HG03565 (cell line): ENCODE measurements around the gene AK1.

Experiments used
- ATAC-seq: cut with Tn5 transposase; IDR thresholded peaks from one replicate; pipeline ENCODE4 v1.9.1; 2021; ENCODE audit warnings: mild to moderate bottlenecking, moderate library complexity; ENCODE audit not compliant: unreplicated experiment

AK1 gene

DNA sequence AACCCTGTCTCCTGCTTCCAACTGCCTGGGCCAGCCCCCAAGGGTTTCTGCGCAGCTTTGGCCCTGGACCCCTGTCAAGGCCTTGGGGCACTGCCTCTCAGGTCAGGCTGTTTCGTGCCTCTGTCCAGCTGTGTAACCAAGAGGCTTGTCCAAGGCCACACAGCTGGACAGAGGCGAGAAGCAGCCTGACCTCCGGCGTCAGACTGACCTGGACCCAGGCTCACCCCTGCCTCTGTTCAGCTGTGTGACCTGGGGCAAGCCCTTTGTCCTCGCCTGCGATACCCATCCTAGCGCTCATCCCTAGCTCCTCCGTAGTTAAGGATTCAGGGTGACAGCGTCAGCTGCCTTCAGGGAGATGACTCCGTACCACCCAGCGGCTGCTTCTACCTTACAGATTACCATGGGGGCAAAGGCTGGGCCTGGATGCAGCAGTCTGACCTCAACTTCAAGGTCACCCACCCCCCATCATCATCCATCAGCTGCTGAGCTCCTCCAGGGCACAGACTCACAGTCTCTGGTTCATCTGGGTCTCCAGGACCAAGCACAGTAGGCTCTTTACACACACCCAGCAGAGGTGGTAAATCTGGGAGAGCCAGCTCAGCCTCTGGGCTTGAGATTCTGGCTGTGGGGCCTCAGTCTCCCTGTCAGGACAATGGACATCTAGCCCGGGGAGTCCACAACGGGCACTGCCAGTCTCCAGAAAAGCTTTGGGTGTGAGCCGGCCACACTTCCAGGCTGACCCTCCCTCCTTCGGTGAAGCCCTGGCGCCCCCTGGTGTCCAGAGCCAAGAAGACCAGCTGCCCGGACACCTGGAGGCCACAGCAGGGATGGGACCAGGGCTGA, 7.9 kb downstream of the AK1 start:
- ATAC-seq = no peak

DNA sequence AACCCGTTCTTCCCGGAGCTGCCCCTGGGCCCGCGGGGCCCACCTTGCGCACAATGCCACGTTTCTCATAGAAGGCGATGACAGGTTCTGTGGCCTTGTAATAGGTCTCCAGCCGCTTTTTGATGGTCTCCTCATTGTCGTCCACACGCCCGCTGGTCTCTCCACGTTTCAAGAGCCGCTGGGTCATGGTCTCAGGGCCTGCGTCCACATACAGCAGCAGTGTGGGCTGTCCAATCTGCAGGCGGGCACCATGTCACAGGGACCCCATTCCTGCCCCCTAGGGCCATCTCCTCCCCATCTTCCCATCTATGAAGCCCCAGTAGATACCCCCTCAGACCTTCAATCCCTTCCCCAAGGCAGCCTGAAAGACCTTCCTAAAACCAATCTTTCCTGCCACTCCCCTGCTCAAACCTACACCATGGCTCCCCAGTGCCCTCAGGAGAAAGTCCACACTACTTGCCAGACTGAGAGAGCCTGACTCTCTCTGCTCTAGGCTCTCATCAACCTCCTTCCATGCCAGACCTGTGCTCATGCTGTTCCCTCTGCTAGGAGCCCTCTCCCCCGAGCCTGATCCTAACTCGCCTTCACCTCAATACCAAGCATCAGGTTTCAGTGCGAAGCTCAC, 9.1 kb downstream of the AK1 start:
- ATAC-seq = no peak

- ATAC-seq = no peak
These were observed 9.9 kb downstream of the AK1 start for GRCh38 chr9:127867356-127868277.

DNA sequence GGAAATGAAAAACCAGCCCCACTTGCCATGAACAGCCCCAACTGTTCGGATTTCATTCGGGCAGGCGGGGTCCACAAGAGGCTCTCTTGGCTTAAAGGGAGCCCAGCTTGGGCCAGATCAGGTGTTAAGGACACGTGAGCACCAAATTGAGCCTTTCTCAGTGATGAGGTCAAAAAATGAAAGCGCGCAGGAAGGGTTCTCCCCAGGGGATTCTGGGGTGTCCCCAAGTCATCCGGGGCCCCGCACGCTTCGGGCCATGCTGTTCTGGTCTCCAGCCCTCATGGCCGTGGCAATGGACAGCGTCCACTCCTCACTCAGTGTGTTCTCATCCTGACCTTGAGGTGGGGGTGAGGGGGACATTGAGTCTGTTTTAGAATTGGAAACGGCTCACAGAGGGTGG, 10.9 kb downstream of the AK1 start:
- ATAC-seq = no peak

DNA sequence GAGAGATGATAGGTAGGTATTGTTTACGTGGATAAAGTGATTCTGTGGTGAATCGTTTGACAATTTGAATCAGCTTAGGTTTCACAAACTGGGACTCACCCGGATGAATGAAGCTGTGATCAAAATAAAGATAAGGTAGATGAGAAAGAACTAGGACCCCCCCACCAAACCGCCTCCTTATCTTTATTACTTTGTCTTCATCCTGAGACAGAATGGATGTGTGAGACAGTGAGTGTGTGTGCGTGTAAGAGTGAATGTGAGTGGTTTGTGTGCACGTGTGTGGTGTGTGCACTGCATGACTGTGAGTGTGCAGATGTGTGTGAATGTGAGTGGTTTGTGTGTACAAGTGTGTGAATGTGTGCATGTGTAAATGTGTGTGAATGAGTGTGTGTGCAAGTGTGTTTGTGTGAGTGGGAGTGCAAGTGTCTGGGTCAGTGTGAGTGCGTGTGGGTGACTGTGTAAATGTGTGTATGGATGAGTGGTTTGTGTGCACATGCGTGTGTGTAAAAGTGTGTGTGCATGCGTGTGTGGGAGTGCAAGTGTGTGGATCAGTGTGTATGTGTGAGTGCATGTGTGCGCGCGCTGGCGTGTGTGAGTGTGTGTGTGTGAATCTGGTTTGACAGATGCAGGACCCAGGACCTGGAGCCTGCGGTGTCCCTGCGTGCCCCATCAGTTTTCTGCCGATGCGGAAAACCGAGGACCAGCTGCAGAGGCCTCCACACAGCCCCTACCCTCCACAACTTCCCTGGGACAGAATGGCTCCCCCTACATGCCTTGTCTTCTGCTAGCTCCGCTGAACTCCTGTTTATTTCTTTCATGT, 11.6 kb downstream of the AK1 start:
- ATAC-seq = no peak

GRCh38 chr9:127863191-127863621, 14.3 kb downstream of the AK1 start:
- ATAC-seq = no peak

DNA sequence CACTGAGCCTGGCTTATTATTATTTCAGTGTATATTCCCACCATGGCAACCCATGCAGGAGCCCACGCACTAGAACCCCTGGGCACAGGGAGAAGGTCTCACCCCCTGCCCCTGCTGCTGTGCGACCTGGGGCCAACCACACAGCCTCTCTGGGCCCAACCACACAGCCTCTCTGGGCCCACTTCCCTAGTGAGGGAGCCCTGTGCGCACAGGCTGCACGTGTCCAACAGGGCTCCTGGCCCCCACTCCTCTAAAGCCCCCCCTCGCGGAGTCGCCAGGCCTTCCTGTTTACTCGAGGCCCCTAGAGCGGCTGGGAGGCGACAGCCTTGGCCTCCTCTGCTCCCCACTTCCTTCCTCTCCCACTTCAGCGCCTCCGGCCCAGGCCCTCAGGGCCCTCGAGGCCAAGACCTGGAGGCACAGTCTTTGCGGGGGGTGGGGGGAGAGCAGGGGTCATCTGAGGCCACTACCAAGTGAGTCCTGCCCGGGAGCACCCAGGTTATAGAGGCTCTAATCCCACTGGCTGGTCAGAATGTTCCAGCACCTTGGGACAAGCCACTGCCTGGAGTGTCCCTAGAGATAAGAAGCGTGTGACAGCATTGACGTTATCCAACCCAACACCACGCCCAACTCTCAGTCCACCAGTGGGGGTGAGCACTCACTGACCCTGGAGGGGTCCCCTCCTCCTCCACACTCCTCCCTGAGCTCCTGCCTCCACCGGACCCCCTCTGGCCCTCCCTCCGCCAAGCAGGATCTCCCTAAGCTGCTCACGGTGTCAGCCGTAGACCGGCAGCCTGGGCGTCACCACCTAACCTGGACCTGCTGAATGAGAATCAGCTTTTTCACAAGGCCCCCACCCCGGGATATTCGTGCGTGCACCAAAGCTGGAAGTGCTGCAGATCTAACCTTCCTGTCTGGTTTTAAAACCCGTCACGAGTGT, 15.1 kb downstream of the AK1 start:
- ATAC-seq = no peak

- ATAC-seq = no peak
These were observed 16.7 kb downstream of the AK1 start for GRCh38 chr9:127860779-127861178.

DNA sequence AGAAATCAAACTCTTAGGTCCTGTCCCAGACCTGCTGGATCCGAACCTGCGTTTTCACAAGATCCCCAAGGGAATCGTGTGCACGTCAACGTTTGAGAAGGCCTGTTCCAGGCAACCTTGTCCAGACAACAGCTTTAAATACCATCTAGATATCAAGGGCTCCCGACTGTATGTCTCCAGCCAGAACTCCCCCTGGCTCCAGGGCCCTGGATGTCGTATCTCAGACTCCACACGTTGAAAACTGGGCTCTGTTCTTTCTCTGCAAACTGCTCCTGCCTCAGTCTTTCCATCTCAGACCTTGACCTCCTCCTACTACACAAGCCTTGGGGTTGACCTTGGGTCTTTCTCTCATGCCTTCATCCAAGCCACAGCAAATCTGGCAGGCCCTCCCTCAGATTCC, 17.2 kb downstream of the AK1 start:
- no peak for ATAC-seq

GRCh38 chr9:127858041-127858512, 19.4 kb downstream of the AK1 start:
- no peak for ATAC-seq

DNA sequence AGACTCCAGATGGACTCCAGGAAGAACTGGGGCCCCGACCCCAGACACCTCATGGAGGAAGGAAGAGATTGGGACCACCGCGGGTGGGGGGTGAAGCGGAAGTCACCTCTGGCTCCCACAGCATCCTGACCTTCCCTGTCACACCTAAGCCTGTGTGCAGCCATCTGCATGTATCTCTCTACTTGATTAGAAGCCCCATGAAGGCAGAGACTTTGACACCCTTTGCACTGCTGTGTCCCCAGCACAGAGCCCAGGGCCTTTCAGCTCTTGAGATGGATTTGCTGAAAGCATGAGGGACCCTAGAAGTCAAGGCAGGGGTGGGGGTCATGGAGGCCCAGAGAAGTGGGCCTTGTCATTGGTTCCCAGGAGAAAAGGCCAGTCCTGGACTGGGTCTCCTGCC, 20.2 kb downstream of the AK1 start:
- no peak for ATAC-seq

DNA sequence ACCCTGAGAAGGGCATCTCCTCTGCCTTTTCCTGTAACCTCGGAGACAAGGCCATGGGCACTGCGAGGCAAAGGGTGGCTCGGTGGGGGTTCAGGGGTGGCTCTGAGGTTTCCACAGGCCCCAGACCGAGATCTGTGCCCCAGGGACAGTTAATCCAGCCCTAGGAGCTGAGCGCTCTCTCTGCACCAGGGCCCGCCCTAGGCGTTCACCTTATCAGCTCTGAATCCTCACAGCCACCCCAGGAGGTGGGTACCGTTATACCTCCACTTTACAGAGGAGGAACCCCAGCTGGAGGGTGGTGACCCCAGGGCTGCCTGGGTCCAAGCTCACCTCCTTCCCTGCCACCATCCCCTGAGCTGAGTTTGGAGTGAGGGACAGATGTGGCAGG, 20.8 kb downstream of the AK1 start:
- ATAC-seq = no peak

- no peak for ATAC-seq
These were observed 21.3 kb downstream of the AK1 start for GRCh38 chr9:127856094-127856728.

GRCh38 chr9:127855522-127855921, 22.0 kb downstream of the AK1 start:
- ATAC-seq = no peak

GRCh38 chr9:127854960-127855359, 22.5 kb downstream of the AK1 start:
- no peak for ATAC-seq

DNA sequence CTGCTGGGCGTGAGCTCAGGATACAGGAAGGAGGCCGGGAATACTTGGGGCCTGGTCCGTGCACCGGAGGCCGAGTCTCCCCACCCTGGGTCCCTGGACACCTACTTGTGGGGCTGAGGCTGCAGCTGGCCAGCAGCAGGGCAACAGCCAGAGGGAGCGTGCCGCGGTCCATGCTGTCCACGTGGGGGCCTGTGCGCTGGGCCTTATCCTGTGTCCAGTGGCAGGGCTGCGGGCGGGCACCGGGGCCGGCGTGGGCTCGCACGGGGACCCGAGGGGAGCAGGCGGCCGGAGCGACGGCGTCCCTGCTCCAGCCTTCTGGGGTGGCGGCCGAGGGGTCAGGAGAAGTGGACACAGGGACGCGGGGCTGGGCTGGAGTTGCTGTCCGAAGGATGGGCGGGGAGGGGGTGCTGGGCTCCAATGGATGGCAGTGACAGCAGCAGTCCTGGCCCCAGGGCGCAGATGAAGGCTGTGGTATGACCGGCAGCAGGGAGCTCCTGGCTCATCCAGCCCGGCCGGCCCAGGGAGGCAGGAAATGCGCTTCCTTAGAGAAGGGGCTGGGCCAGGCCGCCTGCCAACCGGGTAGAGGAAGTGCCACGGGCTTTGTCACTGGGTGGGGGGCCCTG, 23.2 kb downstream of the AK1 start, which contains the start of gene ENG:
Gene ENG, minus strand, starts transcription at position 475 of the 623 bp plus-strand sequence. Its CDS starts 303 bp downstream, at position 172.
- no peak for ATAC-seq

DNA sequence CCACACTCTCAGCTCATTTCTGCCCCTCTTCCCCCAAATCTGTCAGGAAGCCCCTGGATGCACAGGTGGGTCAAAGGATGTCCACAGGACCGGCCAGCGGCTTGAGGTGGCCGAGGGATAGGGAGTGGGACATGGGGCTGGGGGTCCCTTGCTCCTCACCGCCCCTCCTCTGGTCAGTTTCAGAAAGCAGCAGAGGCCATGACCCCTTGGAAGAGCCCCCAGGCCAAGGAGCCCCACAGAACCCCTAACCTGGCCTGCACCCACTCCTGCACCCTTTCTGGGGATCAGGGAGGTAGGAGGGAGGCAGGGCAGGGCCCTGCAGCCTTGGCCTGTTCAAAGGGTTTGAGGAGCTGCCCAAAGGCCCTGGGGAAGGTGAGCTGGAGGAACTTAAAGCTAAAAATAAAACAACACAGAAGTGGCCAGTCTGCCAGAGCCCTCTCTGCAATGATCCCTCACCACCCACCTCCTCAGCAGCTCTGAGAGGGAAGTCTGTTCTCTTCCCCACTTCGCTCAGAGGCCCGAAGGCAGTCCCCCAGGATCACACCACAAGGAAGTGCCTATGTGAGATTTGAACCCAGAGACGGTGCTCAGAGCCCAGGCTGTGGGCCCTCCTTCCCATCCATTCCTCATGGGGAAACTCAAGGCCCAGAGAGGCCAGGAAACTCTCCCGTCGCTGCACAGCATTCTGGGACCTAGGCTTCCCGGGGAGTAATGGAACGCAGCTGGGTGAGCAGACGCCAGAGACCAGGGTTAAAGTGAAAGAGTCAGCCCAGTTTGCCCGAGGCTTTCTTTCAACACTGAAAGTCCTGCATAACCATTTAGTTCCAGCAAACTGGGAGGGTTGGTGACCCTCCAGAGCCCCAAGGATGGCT, 23.9 kb downstream of the AK1 start:
- no peak for ATAC-seq
